ENCODE results near the gene KRTAP4-11. TPM values are rescaled to one million over a fixed set of nuclear protein-coding genes. Genes with fewer than 3 reads are reported as not detected.

Gene KRTAP4-11
- total RNA-seq, 1 experiment from 2014 or later: not detected

- TF ChIP-seq, protein P1, sequence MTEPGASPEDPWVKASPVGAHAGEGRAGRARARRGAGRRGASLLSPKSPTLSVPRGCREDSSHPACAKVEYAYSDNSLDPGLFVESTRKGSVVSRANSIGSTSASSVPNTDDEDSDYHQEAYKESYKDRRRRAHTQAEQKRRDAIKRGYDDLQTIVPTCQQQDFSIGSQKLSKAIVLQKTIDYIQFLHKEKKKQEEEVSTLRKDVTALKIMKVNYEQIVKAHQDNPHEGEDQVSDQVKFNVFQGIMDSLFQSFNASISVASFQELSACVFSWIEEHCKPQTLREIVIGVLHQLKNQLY (CRISPR knock-in tag; IDR thresholded peaks at IDR 0.05): no peak
Measured at GRCh38 chr17:41127371-41127770, 9.2 kb upstream of the KRTAP4-11 start (continued).

GRCh38 chr17:41126412-41126811 lies 8.2 kb upstream of the KRTAP4-11 start:
- no peak for TF ChIP-seq ZNF396 (CRISPR knock-in tag; IDR thresholded peaks at IDR 0.05; ENCODE audit: borderline replicate concordance)
- TF ChIP-seq, protein P2, sequence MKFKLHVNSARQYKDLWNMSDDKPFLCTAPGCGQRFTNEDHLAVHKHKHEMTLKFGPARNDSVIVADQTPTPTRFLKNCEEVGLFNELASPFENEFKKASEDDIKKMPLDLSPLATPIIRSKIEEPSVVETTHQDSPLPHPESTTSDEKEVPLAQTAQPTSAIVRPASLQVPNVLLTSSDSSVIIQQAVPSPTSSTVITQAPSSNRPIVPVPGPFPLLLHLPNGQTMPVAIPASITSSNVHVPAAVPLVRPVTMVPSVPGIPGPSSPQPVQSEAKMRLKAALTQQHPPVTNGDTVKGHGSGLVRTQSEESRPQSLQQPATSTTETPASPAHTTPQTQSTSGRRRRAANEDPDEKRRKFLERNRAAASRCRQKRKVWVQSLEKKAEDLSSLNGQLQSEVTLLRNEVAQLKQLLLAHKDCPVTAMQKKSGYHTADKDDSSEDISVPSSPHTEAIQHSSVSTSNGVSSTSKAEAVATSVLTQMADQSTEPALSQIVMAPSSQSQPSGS (CRISPR knock-in tag; IDR thresholded peaks at IDR 0.05; ENCODE audit: borderline replicate concordance, low read depth): no peak
- TF ChIP-seq ZNF219 (CRISPR knock-in tag; IDR thresholded peaks at IDR 0.05; ENCODE audit: borderline replicate concordance): no peak
- TF ChIP-seq TCF7 (CRISPR knock-in tag; IDR thresholded peaks at IDR 0.05; ENCODE audit: low read depth): no peak
- TF ChIP-seq, protein P3, sequence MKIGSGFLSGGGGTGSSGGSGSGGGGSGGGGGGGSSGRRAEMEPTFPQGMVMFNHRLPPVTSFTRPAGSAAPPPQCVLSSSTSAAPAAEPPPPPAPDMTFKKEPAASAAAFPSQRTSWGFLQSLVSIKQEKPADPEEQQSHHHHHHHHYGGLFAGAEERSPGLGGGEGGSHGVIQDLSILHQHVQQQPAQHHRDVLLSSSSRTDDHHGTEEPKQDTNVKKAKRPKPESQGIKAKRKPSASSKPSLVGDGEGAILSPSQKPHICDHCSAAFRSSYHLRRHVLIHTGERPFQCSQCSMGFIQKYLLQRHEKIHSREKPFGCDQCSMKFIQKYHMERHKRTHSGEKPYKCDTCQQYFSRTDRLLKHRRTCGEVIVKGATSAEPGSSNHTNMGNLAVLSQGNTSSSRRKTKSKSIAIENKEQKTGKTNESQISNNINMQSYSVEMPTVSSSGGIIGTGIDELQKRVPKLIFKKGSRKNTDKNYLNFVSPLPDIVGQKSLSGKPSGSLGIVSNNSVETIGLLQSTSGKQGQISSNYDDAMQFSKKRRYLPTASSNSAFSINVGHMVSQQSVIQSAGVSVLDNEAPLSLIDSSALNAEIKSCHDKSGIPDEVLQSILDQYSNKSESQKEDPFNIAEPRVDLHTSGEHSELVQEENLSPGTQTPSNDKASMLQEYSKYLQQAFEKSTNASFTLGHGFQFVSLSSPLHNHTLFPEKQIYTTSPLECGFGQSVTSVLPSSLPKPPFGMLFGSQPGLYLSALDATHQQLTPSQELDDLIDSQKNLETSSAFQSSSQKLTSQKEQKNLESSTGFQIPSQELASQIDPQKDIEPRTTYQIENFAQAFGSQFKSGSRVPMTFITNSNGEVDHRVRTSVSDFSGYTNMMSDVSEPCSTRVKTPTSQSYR (CRISPR knock-in tag; IDR thresholded peaks at IDR 0.05): no peak
- no peak for TF ChIP-seq ARID4B (CRISPR knock-in tag; IDR thresholded peaks at IDR 0.05; ENCODE audit: borderline replicate concordance)
- no peak for TF ChIP-seq SP1 (CRISPR knock-in tag; conservative IDR thresholded peaks at IDR 0.05)
- TF ChIP-seq NR3C1 (CRISPR knock-in tag; conservative IDR thresholded peaks at IDR 0.05; ENCODE audit: low read depth): no peak
- TF ChIP-seq IRF1 (CRISPR knock-in tag; IDR thresholded peaks at IDR 0.05): no peak
- no peak for TF ChIP-seq CTCF (IDR thresholded peaks at IDR 0.05)
- TF ChIP-seq HMGXB4 (CRISPR knock-in tag; IDR thresholded peaks at IDR 0.05): no peak
- TF ChIP-seq ZNF263 (CRISPR knock-in tag; IDR thresholded peaks at IDR 0.05; ENCODE audit: low read depth): no peak
- H3K4me3 Mint-ChIP-seq: no peak overlapping the region
- peaks cover 4% of the 10 kb centered on the region; the same call in 1 of the 2 replicates for H3K27me3 Mint-ChIP-seq (ENCODE audit: low read depth)
- H3K4me1 Mint-ChIP-seq: peaks cover 5% of the 10 kb centered on the region
- H3K36me3 Mint-ChIP-seq: peaks cover 5% of the 10 kb centered on the region
- no peak for DNase-seq (ENCODE audit: low spot score)
- no peak for ATAC-seq
- no peak overlapping the region for H3K27ac Mint-ChIP-seq
- CTCF ChIA-PET: interaction anchor here (0.8 kb wide), 1 partner anchor 163 kb away, joined by 3 read pairs; no protein-coding TSS in a partner anchor
- POLR2A ChIA-PET: no interaction called here
- peaks cover 29% of the 10 kb centered on the region for H3K9me3 Mint-ChIP-seq

Data from WTC11 (cell line).